Keratinocyte (primary cell): ENCODE data around the gene TMEM174.

Experiments used
- EZH2 ChIP-seq: IDR thresholded peaks from one replicate; pipeline ENCODE4 v1.6.1; 2012; ENCODE audit warnings: inconsistent platforms, mild to moderate bottlenecking, low read length, moderate library complexity
- TF ChIP-seq, protein P1 (sequence below), 3 experiments: IDR thresholded peaks in 1 of 3; conservative IDR thresholded peaks in 1 of 3; optimal IDR thresholded peaks in 1 of 3; 2 replicates in 2 of 3; 3 replicates in 1 of 3; pipeline versions ENCODE3 to v1.5.1; 2011; ENCODE audit warnings: low read length in 3 of 3, mild to moderate bottlenecking in 3 of 3, moderate library complexity in 2 of 3, control low read depth in 1 of 3, inconsistent platforms in 1 of 3; ENCODE audit not compliant: insufficient read depth in 2 of 3; ENCODE audit errors: extremely low read depth in 1 of 3

DNA sequence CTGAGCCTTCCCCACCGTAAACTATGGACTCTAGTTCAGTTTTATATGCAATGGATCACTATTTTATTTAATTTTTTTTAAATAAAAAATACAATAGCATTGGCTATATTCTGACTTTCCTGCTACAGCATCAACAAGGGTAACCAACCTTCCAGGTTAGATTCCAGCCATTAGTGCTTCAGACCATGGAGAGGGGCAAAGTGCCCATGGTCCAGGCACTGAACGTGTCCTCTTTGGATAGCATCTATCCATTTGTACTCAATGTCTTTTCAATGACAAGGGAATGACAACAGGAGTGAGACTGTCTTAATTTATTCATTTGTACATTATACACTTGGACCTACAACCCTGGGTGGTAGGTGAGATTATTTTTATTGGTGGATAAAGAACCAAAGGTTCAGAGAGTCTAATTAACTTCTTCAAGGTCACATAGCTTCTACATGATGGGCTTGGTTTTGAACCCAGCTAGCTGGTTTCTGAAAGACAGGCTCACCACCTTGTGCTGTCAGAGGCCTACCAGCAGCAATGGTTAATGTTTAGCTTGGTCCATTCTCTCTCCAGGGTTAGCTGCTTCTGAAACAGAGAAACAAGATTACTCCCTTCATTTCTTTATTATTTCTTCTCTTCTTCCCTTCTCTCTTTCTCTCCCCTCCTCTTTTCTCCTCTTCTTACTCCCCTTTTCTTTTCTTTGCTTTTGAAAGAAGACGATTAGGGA lies 41.1 kb upstream of the TMEM174 start:
- TF ChIP-seq, protein P1, sequence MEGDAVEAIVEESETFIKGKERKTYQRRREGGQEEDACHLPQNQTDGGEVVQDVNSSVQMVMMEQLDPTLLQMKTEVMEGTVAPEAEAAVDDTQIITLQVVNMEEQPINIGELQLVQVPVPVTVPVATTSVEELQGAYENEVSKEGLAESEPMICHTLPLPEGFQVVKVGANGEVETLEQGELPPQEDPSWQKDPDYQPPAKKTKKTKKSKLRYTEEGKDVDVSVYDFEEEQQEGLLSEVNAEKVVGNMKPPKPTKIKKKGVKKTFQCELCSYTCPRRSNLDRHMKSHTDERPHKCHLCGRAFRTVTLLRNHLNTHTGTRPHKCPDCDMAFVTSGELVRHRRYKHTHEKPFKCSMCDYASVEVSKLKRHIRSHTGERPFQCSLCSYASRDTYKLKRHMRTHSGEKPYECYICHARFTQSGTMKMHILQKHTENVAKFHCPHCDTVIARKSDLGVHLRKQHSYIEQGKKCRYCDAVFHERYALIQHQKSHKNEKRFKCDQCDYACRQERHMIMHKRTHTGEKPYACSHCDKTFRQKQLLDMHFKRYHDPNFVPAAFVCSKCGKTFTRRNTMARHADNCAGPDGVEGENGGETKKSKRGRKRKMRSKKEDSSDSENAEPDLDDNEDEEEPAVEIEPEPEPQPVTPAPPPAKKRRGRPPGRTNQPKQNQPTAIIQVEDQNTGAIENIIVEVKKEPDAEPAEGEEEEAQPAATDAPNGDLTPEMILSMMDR (optimal IDR thresholded peaks at IDR 0.05 in 1 of 3, IDR thresholded peaks at IDR 0.05 in 1 of 3, conservative IDR thresholded peaks at IDR 0.05 in 1 of 3; ENCODE audit: extremely low read depth in 1 of 3, insufficient read depth in 2 of 3, low read length in 3 of 3), result no peak
- no peak for TF ChIP-seq EZH2
